OCI-LY1 (cell line): ENCODE data around the gene AMZ1.

Experiments
- CTCF ChIP-seq: fragments of 200-600 bp; sonication (generic), shearing (Covaris generic); IDR thresholded peaks from 2 replicates; pipeline ENCODE4 v1.5.1; 2017; ENCODE audit warnings: mild to moderate bottlenecking, antibody characterized with exemption, low read length, moderate library complexity, mixed read lengths
- EZH2 ChIP-seq: fragments of 200-600 bp; sonication (generic), shearing (Covaris generic); IDR thresholded peaks from 2 replicates; pipeline ENCODE4 v1.8.0; 2017; ENCODE audit warnings: borderline replicate concordance, mixed run types, mild to moderate bottlenecking, antibody characterized with exemption, low read length, moderate library complexity, mixed read lengths

DNA sequence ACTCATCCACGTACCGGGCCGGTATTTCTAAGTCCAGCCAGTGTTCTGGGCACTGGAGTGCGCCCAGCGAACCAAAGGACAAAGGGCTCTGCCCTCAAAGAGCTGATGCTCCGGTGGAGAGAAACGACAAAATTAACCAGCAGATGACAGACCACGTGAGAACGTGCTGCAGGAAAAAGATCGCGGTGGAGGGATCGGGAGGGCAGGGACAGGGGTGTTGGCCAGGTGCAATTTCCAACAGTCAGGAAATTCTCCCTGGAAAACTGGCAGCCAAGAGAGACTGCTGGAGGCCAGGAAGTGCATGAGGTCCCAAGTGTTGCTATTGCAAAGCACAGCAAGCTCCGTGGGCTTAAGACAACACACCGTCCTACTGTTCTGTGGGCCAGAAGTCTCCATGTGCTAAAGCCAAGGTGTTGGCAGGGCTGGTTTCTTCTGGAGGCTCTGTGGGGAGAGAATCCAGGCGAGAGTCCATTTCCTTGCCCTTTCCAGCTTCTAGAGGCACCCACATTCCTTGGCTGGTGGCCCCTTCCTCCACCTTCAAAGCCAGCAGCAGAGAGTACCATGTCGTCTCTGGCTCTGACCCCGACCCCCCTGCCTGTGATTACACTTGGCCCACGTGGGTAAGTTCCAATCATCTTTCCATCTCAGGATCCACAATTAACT, 21.3 kb upstream of the AMZ1 start:
- TF ChIP-seq CTCF (no peak), EZH2 (no peak)
